ENCODE data around the gene COX8C.
"Not testable (repeated sequence)": the region's sequence is repeated elsewhere in the genome, so short reads cannot be mapped to it uniquely, and the experiment has no call there.

The COX8C gene

DNA sequence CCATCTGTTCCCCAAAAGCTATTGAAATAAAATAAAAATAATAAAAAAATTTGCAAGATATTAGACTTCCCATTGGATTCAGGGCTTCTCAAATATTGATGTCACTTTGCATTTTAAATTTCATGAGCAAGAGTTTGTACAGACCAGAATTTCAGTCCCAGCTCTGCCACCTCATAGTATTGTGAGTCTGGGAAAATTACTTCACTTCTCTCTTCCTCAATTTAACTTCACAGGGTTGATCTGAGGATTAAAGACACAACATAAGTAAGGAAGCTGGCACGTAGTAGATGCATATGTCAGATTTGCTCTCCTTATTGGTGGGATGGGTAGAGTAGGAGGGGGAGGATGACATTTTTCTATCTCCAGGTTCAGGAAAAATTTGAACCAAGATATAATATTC, 32.8 kb downstream of the COX8C start:
- no peaks in the 10 kb centered on the region for H3K4me1 Mint-ChIP-seq (ENCODE audit: low read depth)
- no peak overlapping the region for H3K27ac Mint-ChIP-seq
- H3K4me3 Mint-ChIP-seq, result no peak overlapping the region
- H3K36me3 Mint-ChIP-seq, result no peaks in the 10 kb centered on the region
- peaks cover 14% of the 10 kb centered on the region for H3K27me3 Mint-ChIP-seq
- H3K9me3 Mint-ChIP-seq (ENCODE audit: low read depth), result peaks cover 5% of the 10 kb centered on the region

DNA sequence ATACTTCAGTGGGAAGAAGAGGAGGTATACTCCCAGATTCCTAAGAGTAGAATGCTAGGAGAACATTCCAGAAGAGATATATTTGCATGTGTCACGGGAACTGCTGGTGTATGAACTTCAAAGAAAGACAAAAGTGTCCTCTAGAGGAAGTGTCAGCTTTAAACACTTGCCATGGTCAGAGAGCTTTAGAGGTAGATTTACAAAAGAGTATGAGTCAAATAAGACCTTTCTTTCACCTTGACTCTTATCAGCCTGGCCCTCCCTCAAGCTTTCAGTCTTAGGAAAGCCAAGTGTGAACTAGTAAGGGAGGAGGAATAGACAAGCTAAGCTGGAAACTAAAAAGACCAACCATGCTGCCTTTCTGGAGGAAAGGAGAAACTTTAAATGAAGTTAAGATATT, 34.7 kb downstream of the COX8C start:
- Mint-ChIP-seq H3K9me3 (ENCODE audit: low read depth) (peaks cover 5% of the 10 kb centered on the region), H3K4me3 (no peak overlapping the region), H3K27ac (no peak overlapping the region), H3K36me3 (no peaks in the 10 kb centered on the region), H3K27me3 (peaks cover 14% of the 10 kb centered on the region), H3K4me1 (ENCODE audit: low read depth) (no peaks in the 10 kb centered on the region)

DNA sequence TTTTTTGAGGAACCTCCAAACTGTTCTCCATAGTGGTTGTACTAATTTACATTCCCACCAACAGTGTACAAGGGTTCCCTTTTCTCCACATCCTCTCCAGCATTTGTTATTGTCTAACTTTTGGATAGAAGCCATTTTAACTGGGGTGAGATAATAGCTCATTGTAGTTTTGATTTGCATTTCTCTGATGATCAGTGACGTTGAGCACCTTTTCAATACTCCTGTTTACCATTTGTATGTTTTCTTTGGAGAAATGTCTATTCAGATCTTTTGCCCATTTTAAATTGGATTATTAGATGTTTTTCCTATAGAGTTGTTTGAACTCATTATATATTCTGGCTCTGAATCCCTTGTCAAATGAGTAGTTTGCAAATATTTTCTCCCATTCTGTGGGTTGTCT, 37.3 kb downstream of the COX8C start:
- not testable (repeated sequence) for H3K9me3 Mint-ChIP-seq (ENCODE audit: low read depth); H3K4me3 Mint-ChIP-seq; H3K4me1 Mint-ChIP-seq (ENCODE audit: low read depth); H3K36me3 Mint-ChIP-seq; H3K27ac Mint-ChIP-seq
- peaks cover 21% of the 10 kb centered on the region for H3K27me3 Mint-ChIP-seq

DNA sequence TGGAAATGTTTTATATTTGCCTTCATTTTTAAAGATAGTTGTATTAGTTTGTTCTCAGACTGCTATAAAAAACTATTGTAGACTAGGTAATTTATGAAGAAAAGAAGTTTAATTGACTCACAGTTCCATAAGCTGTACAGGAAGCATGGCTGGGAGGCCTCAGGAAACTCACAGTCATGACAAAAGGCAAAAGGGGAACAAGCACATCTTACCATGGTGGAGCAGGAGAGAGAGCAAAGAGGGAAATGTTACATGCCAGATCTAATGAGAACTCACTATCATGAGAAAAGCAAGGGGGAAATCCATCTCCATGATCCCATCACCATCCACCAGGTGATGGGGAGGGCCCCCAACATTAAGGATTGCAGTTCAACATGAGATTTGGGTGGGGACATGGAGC, 48.2 kb downstream of the COX8C start:
- H3K9me3 Mint-ChIP-seq (ENCODE audit: low read depth), result peaks cover 10% of the 10 kb centered on the region
- peaks cover 7% of the 10 kb centered on the region for H3K36me3 Mint-ChIP-seq
- H3K4me3 Mint-ChIP-seq, result no peak overlapping the region
- H3K27me3 Mint-ChIP-seq, result peaks cover 28% of the 10 kb centered on the region
- H3K27ac Mint-ChIP-seq, result no peak overlapping the region
- no peaks in the 10 kb centered on the region for H3K4me1 Mint-ChIP-seq (ENCODE audit: low read depth)

DNA sequence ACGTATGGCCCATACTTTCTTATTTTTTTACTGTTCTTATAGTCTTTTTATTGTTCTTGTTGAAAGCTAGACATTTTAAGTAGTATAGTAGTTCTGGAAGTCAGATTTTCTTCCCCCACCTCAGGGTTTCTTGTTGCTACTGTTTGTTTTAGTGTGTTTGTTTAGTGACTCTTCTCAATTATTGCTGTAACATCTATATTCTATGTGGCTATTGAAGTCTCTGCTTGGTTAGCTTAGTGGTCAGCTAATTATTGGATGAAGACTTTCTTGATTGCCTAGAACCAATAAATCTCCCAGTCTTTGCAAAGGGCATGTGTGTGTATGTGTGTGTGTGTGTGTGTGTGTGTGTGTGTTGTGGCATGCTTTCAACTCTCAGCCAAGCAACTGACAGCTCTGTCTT, 49.5 kb downstream of the COX8C start:
- peaks cover 7% of the 10 kb centered on the region for H3K36me3 Mint-ChIP-seq
- peaks cover 35% of the 10 kb centered on the region for H3K27me3 Mint-ChIP-seq
- H3K4me3 Mint-ChIP-seq, result no peak overlapping the region
- no peak overlapping the region for H3K27ac Mint-ChIP-seq
- H3K9me3 Mint-ChIP-seq (ENCODE audit: low read depth), result peaks cover 10% of the 10 kb centered on the region
- no peaks in the 10 kb centered on the region for H3K4me1 Mint-ChIP-seq (ENCODE audit: low read depth)

All from activated naive CD8-positive, alpha-beta T cell (primary cell).